HUES48 (cell line): ENCODE data around the gene CYP21A2.

Experiments used
- H3K27ac ChIP-seq: one replicate; pipeline ENCODE4 v1.7.0; 2013; ENCODE audit warnings: low read depth, low read length, inconsistent platforms
- H3K27me3 ChIP-seq: 2 replicates; pipeline ENCODE4 v1.6.1; 2013; ENCODE audit warnings: mild to moderate bottlenecking, low read length; ENCODE audit not compliant: control insufficient read depth, insufficient read depth
- H3K36me3 ChIP-seq: 2 replicates; pipeline ENCODE4 v1.6.1; 2013; ENCODE audit warnings: low read length; ENCODE audit not compliant: control insufficient read depth, insufficient read depth
- H3K4me1 ChIP-seq: 2 replicates; pipeline ENCODE4 v1.6.1; 2013; ENCODE audit warnings: mild to moderate bottlenecking, low read length; ENCODE audit not compliant: control insufficient read depth, insufficient read depth
- H3K4me3 ChIP-seq: 2 replicates; pipeline ENCODE4 v1.5.1; 2013; ENCODE audit warnings: mild to moderate bottlenecking, low read depth, low read length
- H3K9ac ChIP-seq: 2 replicates; pipeline ENCODE4 v1.6.1; 2013; ENCODE audit warnings: mild to moderate bottlenecking, low read depth, low read length, moderate library complexity
- H3K9me3 ChIP-seq: 2 replicates; pipeline ENCODE4 v1.6.1; 2013; ENCODE audit warnings: low read length; ENCODE audit not compliant: control insufficient read depth, insufficient read depth

CYP21A2 gene

GRCh38 chr6:32085759-32086459 is 47.7 kb downstream of the CYP21A2 start:
- peaks cover 3% of the 10 kb centered on the region for H3K4me1 ChIP-seq

DNA sequence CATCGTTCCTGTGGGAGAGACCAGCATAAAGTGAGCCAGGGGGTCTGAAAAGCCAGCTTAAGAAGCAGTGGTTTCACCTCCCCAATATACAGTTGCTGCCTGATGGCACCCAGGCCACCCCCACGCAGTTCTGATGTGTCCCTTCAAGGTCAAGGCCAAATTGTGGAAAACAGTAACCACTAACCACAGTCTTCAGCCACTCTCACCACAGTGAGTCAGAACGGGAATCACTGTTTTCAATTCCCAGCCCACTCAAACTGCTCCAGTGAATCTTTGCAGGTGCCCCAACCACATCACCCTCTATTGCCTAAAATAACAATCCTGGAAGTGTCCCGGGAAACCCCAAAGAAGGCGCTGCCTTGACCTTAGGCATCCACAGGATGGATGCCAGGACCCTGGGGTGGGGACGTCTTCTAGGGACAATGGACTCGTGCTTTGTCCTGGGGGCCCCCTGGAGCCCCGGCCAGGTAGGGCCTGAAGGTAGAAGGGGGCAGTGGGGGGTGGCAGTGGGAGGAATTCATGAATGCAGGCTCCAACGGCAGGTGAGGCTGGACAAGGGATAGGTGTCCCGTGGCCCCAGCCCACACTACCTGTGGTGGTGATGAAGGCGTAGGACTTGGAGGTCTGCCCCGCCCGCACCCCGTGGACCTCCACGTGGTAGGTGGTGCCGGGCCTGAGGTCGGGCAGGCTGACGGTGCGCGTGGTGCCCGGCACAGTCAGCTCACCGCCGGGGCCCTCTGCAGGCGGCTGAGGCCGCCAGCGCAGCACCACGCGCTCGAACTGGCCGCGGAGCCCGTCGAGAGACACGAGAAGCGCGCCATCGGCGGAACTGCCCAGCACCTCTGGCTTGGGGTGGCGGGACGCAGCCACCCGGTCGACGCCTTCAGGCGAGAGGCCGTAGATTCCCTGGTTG is 48.7 kb downstream of the CYP21A2 start:
- Histone ChIP-seq H3K4me1 (peaks cover 3% of the 10 kb centered on the region), H3K27me3 (peaks cover 11% of the 10 kb centered on the region), H3K27ac (peak overlapping the region; percentile 1), H3K9me3 (no peaks in the 10 kb centered on the region), H3K4me3 (peak overlapping the region; percentile 41; the same call in 1 of the 2 replicates), H3K9ac (peak overlapping the region; percentile 20; the same call in 1 of the 2 replicates), H3K36me3 (no peaks in the 10 kb centered on the region)

More at GRCh38 chr6:32085759-32086459, 47.7 kb downstream of the CYP21A2 start:
- no peak overlapping the region for H3K27ac ChIP-seq
- H3K9me3 ChIP-seq, result no peaks in the 10 kb centered on the region
- no peaks in the 10 kb centered on the region for H3K36me3 ChIP-seq
- H3K9ac ChIP-seq, result no peak overlapping the region
- H3K4me3 ChIP-seq, result no peak overlapping the region
- peaks cover 11% of the 10 kb centered on the region for H3K27me3 ChIP-seq

GRCh38 chr6:32087574-32088486 is 49.6 kb downstream of the CYP21A2 start:
- no peak overlapping the region for H3K27ac ChIP-seq

DNA sequence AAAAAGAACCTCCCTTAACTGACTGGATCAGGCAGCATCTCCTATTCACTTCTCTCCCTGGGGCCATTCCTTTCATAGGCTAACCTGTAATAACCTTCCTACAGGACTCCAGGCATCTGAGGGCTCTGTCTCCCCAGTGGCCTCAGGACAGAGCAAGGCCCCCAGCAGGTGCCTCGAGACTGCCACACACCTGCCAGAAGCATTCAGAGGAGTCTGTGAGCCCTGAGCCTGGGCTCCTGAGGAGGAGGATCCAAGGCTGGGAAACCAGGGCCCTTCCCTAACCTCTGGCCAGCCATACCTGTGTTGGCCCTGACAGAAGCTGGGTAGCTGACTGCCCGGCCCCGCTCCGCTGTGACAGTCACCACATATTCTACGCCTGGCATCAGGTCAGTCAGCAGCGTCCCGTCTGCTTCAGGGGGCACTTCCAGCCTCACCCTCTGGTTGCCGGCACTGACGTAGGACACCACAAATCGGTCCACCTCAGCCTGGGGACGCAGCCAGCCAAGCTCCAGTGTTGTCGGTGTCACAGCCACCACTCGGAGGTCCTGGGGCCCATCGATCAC is 50.4 kb downstream of the CYP21A2 start:
- no peak overlapping the region for H3K4me3 ChIP-seq
- H3K36me3 ChIP-seq, result no peaks in the 10 kb centered on the region
- peaks cover 11% of the 10 kb centered on the region for H3K27me3 ChIP-seq
- no peak overlapping the region for H3K9ac ChIP-seq
- no peak overlapping the region for H3K27ac ChIP-seq
- H3K4me1 ChIP-seq, result peaks cover 3% of the 10 kb centered on the region
- no peaks in the 10 kb centered on the region for H3K9me3 ChIP-seq

More at GRCh38 chr6:32087574-32088486, 49.6 kb downstream of the CYP21A2 start:
- Histone ChIP-seq H3K9me3 (no peaks in the 10 kb centered on the region), H3K4me3 (peak overlapping the region; percentile 41; the same call in 1 of the 2 replicates), H3K9ac (no peak overlapping the region; the same call in 1 of the 2 replicates), H3K4me1 (peaks cover 3% of the 10 kb centered on the region), H3K36me3 (no peaks in the 10 kb centered on the region), H3K27me3 (peaks cover 11% of the 10 kb centered on the region)

GRCh38 chr6:32089082-32089828 is 51.0 kb downstream of the CYP21A2 start:
- H3K27ac ChIP-seq, result no peak overlapping the region
- H3K4me3 ChIP-seq, result no peak overlapping the region
- no peak overlapping the region for H3K9ac ChIP-seq
- H3K36me3 ChIP-seq, result no peaks in the 10 kb centered on the region
- no peaks in the 10 kb centered on the region for H3K9me3 ChIP-seq
- H3K4me1 ChIP-seq, result peaks cover 3% of the 10 kb centered on the region
- H3K27me3 ChIP-seq, result peaks cover 11% of the 10 kb centered on the region
